ENCODE results near the gene SMIM24.

DNA sequence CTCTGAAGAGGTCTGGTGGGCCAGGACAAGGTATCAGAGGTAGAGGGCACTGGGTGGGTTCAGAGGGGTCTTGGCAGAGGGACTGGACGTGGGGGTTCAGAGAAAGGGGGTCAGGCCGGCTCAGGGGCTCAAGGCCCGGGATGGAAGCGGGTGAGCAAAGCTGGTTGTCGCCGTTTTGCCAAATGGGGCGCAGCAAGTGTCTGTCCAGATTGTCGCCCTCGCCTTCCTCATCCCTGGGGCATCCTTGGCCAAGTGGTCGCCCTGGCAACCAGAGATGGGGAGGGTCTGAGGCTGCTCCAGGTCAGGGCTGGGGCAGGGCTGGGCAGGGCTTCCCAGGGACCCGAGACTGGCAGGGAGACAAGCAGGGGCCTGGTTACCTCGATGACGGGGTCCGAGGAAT, 13.3 kb upstream of the SMIM24 start:
- TF ChIP-seq, protein P1, sequence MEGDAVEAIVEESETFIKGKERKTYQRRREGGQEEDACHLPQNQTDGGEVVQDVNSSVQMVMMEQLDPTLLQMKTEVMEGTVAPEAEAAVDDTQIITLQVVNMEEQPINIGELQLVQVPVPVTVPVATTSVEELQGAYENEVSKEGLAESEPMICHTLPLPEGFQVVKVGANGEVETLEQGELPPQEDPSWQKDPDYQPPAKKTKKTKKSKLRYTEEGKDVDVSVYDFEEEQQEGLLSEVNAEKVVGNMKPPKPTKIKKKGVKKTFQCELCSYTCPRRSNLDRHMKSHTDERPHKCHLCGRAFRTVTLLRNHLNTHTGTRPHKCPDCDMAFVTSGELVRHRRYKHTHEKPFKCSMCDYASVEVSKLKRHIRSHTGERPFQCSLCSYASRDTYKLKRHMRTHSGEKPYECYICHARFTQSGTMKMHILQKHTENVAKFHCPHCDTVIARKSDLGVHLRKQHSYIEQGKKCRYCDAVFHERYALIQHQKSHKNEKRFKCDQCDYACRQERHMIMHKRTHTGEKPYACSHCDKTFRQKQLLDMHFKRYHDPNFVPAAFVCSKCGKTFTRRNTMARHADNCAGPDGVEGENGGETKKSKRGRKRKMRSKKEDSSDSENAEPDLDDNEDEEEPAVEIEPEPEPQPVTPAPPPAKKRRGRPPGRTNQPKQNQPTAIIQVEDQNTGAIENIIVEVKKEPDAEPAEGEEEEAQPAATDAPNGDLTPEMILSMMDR (IDR thresholded peaks at IDR 0.05): no peak
- no peak for TF ChIP-seq POLR2A (IDR thresholded peaks at IDR 0.05)

All from heart left ventricle (tissue), 13 donors.